PC-9 (cell line): ENCODE data around the gene TRPC4AP. TPM values are rescaled to one million over a fixed set of nuclear protein-coding genes. Genes with fewer than 3 reads are reported as not detected.

ENCODE experiments used
- BruUV-seq: library from RNA; stranded (reverse); fragments of 400-500 nt; replicated peaks from 2 replicates; lab custom pipeline; 2021; lab: Mats Ljungman, UMichigan
- CTCF ChIA-PET: fragments of 300-600 bp; sonication (Branson Sonifier 250); formaldehyde crosslinking; loops from one replicate; lab custom pipeline; 2022; ENCODE audit warnings: antibody characterized with exemption; lab: Charles Lee
- POLR2A ChIA-PET: fragments of 300-600 bp; sonication (Branson Sonifier 250); formaldehyde crosslinking; loops from one replicate; lab custom pipeline; 2022; ENCODE audit warnings: antibody characterized with exemption; ENCODE audit not compliant: unreplicated experiment; lab: Charles Lee
- DNase-seq, 2 experiments: peaks; one replicate each; pipeline versions ENCODE4 v3.0.0 to v3.0.0-alpha.2; 2015 to 2022; ENCODE audit warnings: mixed read lengths in 1 of 2
- H2AFZ ChIP-seq: fragments of 200-600 bp; sonication (generic); 2 replicates; pipeline ENCODE4 v1.8.1; 2017; ENCODE audit warnings: antibody characterized with exemption
- H3F3A ChIP-seq: fragments of 200-600 bp; sonication (generic); 2 replicates; pipeline ENCODE4 v1.8.1; 2017; ENCODE audit warnings: antibody characterized with exemption, mild to moderate bottlenecking, low read depth; ENCODE audit not compliant: insufficient read depth
- H3K27ac ChIP-seq: fragments of 200-600 bp; sonication (generic); 2 replicates; pipeline ENCODE4 v1.6.1; 2016; ENCODE audit warnings: mixed run types
- H3K27me3 ChIP-seq: fragments of 200-600 bp; sonication (generic); 2 replicates; pipeline ENCODE4 v1.6.1; 2016; ENCODE audit warnings: low read depth, mixed run types; ENCODE audit not compliant: insufficient read depth
- H3K36me3 ChIP-seq: fragments of 200-600 bp; sonication (generic); 2 replicates; pipeline ENCODE4 v1.6.1; 2016; ENCODE audit warnings: low read depth, mixed run types
- H3K4me1 ChIP-seq: fragments of 200-600 bp; sonication (generic); replicated peaks from 2 replicates; pipeline ENCODE4 v1.6.1; 2016; ENCODE audit warnings: mixed run types; ENCODE audit not compliant: insufficient read depth
- H3K4me2 ChIP-seq: fragments of 200-600 bp; sonication (generic); 2 replicates; pipeline ENCODE4 v1.6.1; 2017; ENCODE audit warnings: mixed run types
- H3K4me3 ChIP-seq: fragments of 200-600 bp; sonication (generic); 2 replicates; pipeline ENCODE4 v1.6.1; 2016; ENCODE audit warnings: mixed run types
- H3K79me2 ChIP-seq: fragments of 200-600 bp; sonication (generic); 2 replicates; pipeline ENCODE4 v1.6.1; 2017; ENCODE audit warnings: low read depth, mixed run types
- H3K9me2 ChIP-seq: fragments of 200-600 bp; sonication (generic); 2 replicates; pipeline ENCODE4 v1.8.1; 2017; ENCODE audit warnings: mild to moderate bottlenecking; ENCODE audit not compliant: insufficient read depth
- H3K9me3 ChIP-seq: fragments of 200-600 bp; sonication (generic); 2 replicates; pipeline ENCODE4 v1.8.1; 2016; ENCODE audit warnings: low read depth; ENCODE audit not compliant: insufficient read depth
- H4K20me1 ChIP-seq: fragments of 200-600 bp; sonication (generic); 2 replicates; pipeline ENCODE4 v1.8.1; 2017; ENCODE audit not compliant: insufficient read depth
- EZH2 ChIP-seq: fragments of 200-600 bp; sonication (generic); IDR thresholded peaks from 2 replicates; pipeline ENCODE4 v1.8.0; 2017; ENCODE audit warnings: antibody characterized with exemption, low read depth
- intact Hi-C: fragments of 100-400 bp; cut with micrococcal nuclease; formaldehyde crosslinking; loops from one replicate; pipeline ENCODE4 v1.10.0; 2022; ENCODE audit not compliant: unreplicated experiment
- total RNA-seq: library from RNA; stranded (reverse); gene quantifications from 2 replicates; pipeline ENCODE4 v1.2.3, GENCODE V29; 2021
- TF ChIP-seq, protein P1 (sequence below): fragments of 200-600 bp; sonication (generic); conservative IDR thresholded peaks from 2 replicates; pipeline ENCODE4 v1.6.1; 2017; ENCODE audit warnings: mixed run types, antibody characterized with exemption, mild to moderate bottlenecking, moderate library complexity

TRPC4AP gene
- total RNA-seq, 1 experiment from 2014 or later = 51.0 TPM

DNA sequence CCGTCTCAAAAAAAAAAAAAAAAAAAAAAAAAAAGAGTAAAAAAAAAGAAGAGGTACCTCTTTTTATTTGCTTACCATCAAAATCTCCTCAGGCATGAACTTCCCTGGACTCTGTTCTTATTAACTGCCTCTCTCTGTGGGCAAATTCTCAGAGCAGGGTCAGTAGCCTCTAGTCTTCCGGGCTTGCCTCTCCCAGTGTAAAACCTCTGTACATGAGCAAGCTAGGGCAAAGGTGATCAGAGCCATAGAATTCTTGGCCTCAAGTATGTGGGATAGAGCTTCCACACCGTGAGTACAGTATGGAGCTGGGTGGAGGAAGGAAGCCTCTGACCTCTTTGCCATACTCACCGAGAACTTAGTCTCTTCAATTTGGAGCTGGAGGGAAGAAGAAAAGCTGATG is 58.5 kb downstream of the TRPC4AP start:
- ChIA-PET CTCF (no interaction called here), POLR2A (no interaction called here)
- H3K27ac ChIP-seq = no peak overlapping the region
- intact Hi-C loops = no loop called here
- no peaks in the 10 kb centered on the region for H3K27me3 ChIP-seq
- H3K79me2 ChIP-seq = no peaks in the 10 kb centered on the region
- H3K4me3 ChIP-seq = no peak overlapping the region
- DNase-seq = no peak
- peaks cover 2% of the 10 kb centered on the region; the same call in 1 of the 2 replicates for H3F3A ChIP-seq
- H3K9me3 ChIP-seq = no peaks in the 10 kb centered on the region
- H2AFZ ChIP-seq = no peak overlapping the region
- H3K36me3 ChIP-seq = peaks cover 30% of the 10 kb centered on the region; the same call in 1 of the 2 replicates
- no peak overlapping the region for H3K4me2 ChIP-seq
- TF ChIP-seq, protein P1, sequence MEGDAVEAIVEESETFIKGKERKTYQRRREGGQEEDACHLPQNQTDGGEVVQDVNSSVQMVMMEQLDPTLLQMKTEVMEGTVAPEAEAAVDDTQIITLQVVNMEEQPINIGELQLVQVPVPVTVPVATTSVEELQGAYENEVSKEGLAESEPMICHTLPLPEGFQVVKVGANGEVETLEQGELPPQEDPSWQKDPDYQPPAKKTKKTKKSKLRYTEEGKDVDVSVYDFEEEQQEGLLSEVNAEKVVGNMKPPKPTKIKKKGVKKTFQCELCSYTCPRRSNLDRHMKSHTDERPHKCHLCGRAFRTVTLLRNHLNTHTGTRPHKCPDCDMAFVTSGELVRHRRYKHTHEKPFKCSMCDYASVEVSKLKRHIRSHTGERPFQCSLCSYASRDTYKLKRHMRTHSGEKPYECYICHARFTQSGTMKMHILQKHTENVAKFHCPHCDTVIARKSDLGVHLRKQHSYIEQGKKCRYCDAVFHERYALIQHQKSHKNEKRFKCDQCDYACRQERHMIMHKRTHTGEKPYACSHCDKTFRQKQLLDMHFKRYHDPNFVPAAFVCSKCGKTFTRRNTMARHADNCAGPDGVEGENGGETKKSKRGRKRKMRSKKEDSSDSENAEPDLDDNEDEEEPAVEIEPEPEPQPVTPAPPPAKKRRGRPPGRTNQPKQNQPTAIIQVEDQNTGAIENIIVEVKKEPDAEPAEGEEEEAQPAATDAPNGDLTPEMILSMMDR = no peak
- TF ChIP-seq EZH2 = no peak
- peaks cover 7% of the 10 kb centered on the region for H4K20me1 ChIP-seq
- BruUV-seq = no TSS peak
- H3K4me1 ChIP-seq = no peaks in the 10 kb centered on the region; the same call in 1 of the 2 replicates
- no peaks in the 10 kb centered on the region for H3K9me2 ChIP-seq

DNA sequence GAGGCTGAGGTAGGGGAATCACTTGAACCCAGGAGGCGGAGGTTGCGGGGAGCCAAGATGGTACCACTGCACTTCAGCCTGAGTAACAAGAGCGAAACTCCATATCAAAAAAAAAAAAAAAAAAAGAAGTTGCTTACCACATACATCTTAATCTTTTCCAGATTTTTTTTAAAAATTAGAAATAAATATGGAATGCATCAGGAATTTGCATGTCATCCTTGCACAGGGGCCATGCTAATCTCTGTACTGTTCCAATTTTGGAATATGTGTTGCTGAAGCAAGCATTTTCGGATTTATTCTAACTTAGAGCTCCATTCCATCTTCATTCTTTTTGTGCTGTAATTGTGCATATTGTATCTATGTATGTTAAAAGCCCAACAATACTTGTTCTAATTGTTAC is 62.5 kb downstream of the TRPC4AP start:
- Histone ChIP-seq H3K9me3 (no peaks in the 10 kb centered on the region), H3K36me3 (peaks cover 30% of the 10 kb centered on the region), H3K27ac (no peak overlapping the region), H4K20me1 (no peaks in the 10 kb centered on the region; the same call in 1 of the 2 replicates), H3K4me3 (no peak overlapping the region), H2AFZ (no peak overlapping the region), H3F3A (no peaks in the 10 kb centered on the region; the same call in 1 of the 2 replicates), H3K4me2 (no peak overlapping the region), H3K27me3 (no peaks in the 10 kb centered on the region), H3K9me2 (no peaks in the 10 kb centered on the region), H3K4me1 (no peaks in the 10 kb centered on the region), H3K79me2 (no peaks in the 10 kb centered on the region)
- CTCF ChIA-PET = no interaction called here
- TF ChIP-seq, protein P1 = no peak
- TF ChIP-seq EZH2 = no peak
- no TSS peak for BruUV-seq
- no peak for DNase-seq
- intact Hi-C loops = no loop called here
- POLR2A ChIA-PET = no interaction called here

DNA sequence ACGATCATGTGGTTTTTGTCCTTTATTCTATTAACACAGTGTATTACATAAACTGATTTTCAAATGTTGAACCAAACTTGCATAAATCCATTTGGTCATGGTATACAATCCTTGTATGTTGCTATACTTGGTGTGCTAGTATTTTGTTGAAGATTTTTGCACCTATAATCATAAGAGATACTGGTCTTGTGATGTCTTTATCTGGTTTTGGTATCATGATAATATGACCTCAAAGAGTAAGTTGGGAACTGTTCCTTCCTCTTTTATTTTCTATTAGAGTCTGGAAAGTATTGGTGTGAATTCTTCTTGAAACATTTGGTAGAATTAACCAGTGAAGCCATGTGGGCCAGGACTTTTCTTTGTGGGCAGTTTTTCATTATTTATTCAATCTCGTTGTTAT is 65.3 kb downstream of the TRPC4AP start:
- Histone ChIP-seq H3K27ac (no peak overlapping the region), H3K9me2 (no peaks in the 10 kb centered on the region), H3K4me3 (no peak overlapping the region), H4K20me1 (no peaks in the 10 kb centered on the region), H3K36me3 (peaks cover 21% of the 10 kb centered on the region), H3F3A (no peaks in the 10 kb centered on the region; the same call in 1 of the 2 replicates), H3K9me3 (no peaks in the 10 kb centered on the region), H3K4me1 (no peaks in the 10 kb centered on the region), H3K27me3 (no peaks in the 10 kb centered on the region), H2AFZ (no peak overlapping the region), H3K4me2 (no peak overlapping the region), H3K79me2 (no peaks in the 10 kb centered on the region)
- ChIA-PET POLR2A (interaction anchor here (0.7 to 1.0 kb wide), 2 partner anchors 92 to 479 kb away, joined by 5 read pairs; no protein-coding TSS in a partner anchor), CTCF (no interaction called here)
- TF ChIP-seq, protein P1 = no peak
- no peak for TF ChIP-seq EZH2
- no TSS peak for BruUV-seq
- intact Hi-C loops = no loop called here
- no peak for DNase-seq
